DND-41 (cell line): Measurements from ENCODE around the gene TRIM2.
A peak's percentile ranks its signal among the peaks of the same experiment; 100 is the strongest.

Experiments
- ATAC-seq: fragments of 200-7000 bp; cut with Tn5 transposase; 3 replicates; pipeline ENCODE4 v1.9.1; 2021; ENCODE audit warnings: low read depth; ENCODE audit not compliant: insufficient read depth
- DNase-seq: peaks from one replicate; pipeline ENCODE4 v3.0.0-alpha.2; 2020
- H2AFZ ChIP-seq: 2 replicates; pipeline ENCODE4 v1.6.0; 2012; ENCODE audit warnings: low read depth, low read length
- H3K27ac ChIP-seq: 2 replicates; pipeline ENCODE4 v1.5.1; 2012; ENCODE audit warnings: low read length, inconsistent platforms
- H3K27me3 ChIP-seq: fragments of 200-600 bp; sonication (generic); 2 replicates; pipeline ENCODE4 v1.6.0; 2012; ENCODE audit warnings: low read length, mild to moderate bottlenecking, inconsistent platforms; ENCODE audit not compliant: insufficient read depth, poor library complexity
- H3K36me3 ChIP-seq: 2 replicates; pipeline ENCODE4 v1.5.1; 2012; ENCODE audit warnings: low read length, inconsistent platforms; ENCODE audit not compliant: insufficient read depth
- H3K4me1 ChIP-seq: 2 replicates; pipeline ENCODE4 v1.5.1; 2012; ENCODE audit warnings: mild to moderate bottlenecking, low read length; ENCODE audit not compliant: insufficient read depth
- H3K4me2 ChIP-seq: 2 replicates; pipeline ENCODE4 v1.6.0; 2012; ENCODE audit warnings: mild to moderate bottlenecking, moderate library complexity, low read length, inconsistent platforms; ENCODE audit not compliant: insufficient read depth
- H3K4me3 ChIP-seq, 2 experiments: fragments of 200-600 bp in 1 of 2; shearing (Covaris generic) in 1 of 2; 2 replicates each; pipeline ENCODE4 v1.5.1; 2012 to 2016; ENCODE audit warnings: inconsistent platforms in 2 of 2, low read length in 2 of 2, mild to moderate bottlenecking in 2 of 2, low read depth in 1 of 2, moderate library complexity in 1 of 2
- H3K79me2 ChIP-seq: 2 replicates; pipeline ENCODE4 v1.6.0; 2012; ENCODE audit warnings: low read length, inconsistent platforms; ENCODE audit not compliant: insufficient read depth
- H3K9ac ChIP-seq: 2 replicates; pipeline ENCODE4 v1.6.0; 2012; ENCODE audit warnings: low read depth, mild to moderate bottlenecking, inconsistent platforms, low read length, moderate library complexity
- H3K9me3 ChIP-seq: 2 replicates; pipeline ENCODE4 v1.5.1; 2012; ENCODE audit warnings: low read length, moderate library complexity, mild to moderate bottlenecking, inconsistent platforms; ENCODE audit not compliant: insufficient read depth, severe bottlenecking
- H4K20me1 ChIP-seq: 2 replicates; pipeline ENCODE4 v1.6.0; 2012; ENCODE audit warnings: low read length; ENCODE audit not compliant: insufficient read depth
- EZH2 ChIP-seq: IDR thresholded peaks from 3 replicates; pipeline ENCODE4 v1.6.1; 2012; ENCODE audit warnings: borderline replicate concordance, low read depth, mild to moderate bottlenecking, moderate library complexity, low read length, inconsistent platforms; ENCODE audit not compliant: severe bottlenecking
- TF ChIP-seq, protein P1 (sequence below): IDR thresholded peaks from 2 replicates; pipeline ENCODE4 v1.5.1; 2012; ENCODE audit warnings: borderline replicate concordance, low read length, moderate library complexity, mild to moderate bottlenecking; ENCODE audit not compliant: poor library complexity, severe bottlenecking; ENCODE audit errors: extremely low read depth

TRIM2 gene

DNA sequence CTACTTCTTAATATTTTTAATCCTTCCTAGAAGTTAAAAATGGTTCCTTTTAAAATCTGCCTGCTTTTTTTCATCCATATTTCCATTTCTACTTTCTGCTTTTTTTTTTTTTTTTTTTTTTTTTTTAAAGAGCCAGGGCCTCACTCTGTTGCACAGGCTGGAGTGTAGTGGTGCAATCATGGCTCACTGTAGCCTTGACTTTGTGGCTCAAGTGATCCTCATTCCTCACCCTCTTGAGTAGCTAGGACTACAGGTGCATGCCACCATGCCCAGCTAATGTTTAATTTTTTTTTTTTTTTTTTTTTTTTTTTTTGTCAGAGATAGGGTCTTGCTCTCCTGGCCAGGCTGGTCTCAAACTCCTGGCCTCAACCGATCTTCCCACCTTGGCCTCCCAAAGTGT is 179.9 kb downstream of the TRIM2 start:
- Histone ChIP-seq H3K9ac (no peak overlapping the region), H3K27me3 (no peaks in the 10 kb centered on the region), H3K36me3 (peaks cover 62% of the 10 kb centered on the region), H3K4me2 (no peak overlapping the region), H3K4me1 (peaks cover 12% of the 10 kb centered on the region; the same call in 1 of the 2 replicates), H3K27ac (no peak overlapping the region; the same call in 1 of the 2 replicates), H3K9me3 (no peaks in the 10 kb centered on the region), H3K4me3 (no peak overlapping the region), H4K20me1 (no peaks in the 10 kb centered on the region), H2AFZ (no peak overlapping the region), H3K79me2 (peaks cover 49% of the 10 kb centered on the region)
- TF ChIP-seq EZH2 = no peak
- TF ChIP-seq, protein P1, sequence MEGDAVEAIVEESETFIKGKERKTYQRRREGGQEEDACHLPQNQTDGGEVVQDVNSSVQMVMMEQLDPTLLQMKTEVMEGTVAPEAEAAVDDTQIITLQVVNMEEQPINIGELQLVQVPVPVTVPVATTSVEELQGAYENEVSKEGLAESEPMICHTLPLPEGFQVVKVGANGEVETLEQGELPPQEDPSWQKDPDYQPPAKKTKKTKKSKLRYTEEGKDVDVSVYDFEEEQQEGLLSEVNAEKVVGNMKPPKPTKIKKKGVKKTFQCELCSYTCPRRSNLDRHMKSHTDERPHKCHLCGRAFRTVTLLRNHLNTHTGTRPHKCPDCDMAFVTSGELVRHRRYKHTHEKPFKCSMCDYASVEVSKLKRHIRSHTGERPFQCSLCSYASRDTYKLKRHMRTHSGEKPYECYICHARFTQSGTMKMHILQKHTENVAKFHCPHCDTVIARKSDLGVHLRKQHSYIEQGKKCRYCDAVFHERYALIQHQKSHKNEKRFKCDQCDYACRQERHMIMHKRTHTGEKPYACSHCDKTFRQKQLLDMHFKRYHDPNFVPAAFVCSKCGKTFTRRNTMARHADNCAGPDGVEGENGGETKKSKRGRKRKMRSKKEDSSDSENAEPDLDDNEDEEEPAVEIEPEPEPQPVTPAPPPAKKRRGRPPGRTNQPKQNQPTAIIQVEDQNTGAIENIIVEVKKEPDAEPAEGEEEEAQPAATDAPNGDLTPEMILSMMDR = no peak
- 0 out of 3 replicates have a peak, but pooled peaks have one; percentile 29 for ATAC-seq
- DNase-seq = no peak

DNA sequence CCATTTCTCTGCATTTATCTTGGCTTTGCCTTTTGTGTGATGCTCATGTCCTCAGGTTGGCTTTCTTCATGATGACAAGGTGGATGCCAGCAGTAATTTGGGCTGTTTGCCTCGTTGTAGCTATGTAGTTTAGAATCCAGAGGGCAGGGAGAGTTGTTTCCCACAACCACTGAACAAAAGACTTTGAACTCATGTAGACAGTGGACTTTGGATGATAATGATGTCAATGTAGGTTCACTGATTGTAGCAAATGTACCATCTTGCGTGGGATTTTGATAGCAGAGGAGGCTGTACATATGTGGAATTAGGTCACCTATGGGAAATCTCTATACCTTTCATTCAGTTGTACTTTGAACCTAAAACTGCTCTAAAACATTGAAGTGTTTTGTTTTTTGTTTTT is 181.5 kb downstream of the TRIM2 start:
- Histone ChIP-seq H2AFZ (no peak overlapping the region), H3K4me3 (no peak overlapping the region), H3K4me1 (peaks cover 12% of the 10 kb centered on the region; the same call in 1 of the 2 replicates), H4K20me1 (no peaks in the 10 kb centered on the region), H3K4me2 (no peak overlapping the region), H3K9ac (no peak overlapping the region), H3K36me3 (peaks cover 58% of the 10 kb centered on the region), H3K27ac (no peak overlapping the region), H3K9me3 (no peaks in the 10 kb centered on the region), H3K27me3 (no peaks in the 10 kb centered on the region), H3K79me2 (peaks cover 54% of the 10 kb centered on the region)
- TF ChIP-seq, protein P1 = no peak
- TF ChIP-seq EZH2 = no peak
- DNase-seq (no peak), ATAC-seq (no peak)

DNA sequence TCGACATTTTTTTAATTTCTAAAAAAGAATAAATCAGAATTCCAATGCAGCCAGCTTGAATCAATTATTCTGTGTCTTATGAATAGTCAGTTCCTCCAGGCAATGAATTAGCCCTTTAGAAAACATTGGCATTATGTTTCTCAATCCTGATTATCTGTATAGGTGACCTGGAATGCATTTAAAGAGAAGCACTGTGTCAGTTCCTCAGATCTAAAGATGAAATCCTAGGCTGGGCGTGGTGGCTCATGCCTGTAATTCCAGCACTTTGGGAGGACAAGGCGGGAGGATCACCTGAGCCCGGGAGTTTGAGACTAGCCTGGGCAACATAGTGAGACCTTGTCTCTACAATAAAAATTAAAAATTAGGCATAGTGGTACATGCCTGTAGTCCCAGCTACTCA is 183.7 kb downstream of the TRIM2 start:
- Histone ChIP-seq H4K20me1 (no peaks in the 10 kb centered on the region), H3K27ac (no peak overlapping the region; the same call in 1 of the 2 replicates), H3K4me1 (peaks cover 9% of the 10 kb centered on the region; the same call in 1 of the 2 replicates), H3K27me3 (no peaks in the 10 kb centered on the region), H3K4me2 (no peak overlapping the region), H2AFZ (no peak overlapping the region), H3K36me3 (peaks cover 64% of the 10 kb centered on the region), H3K79me2 (peaks cover 58% of the 10 kb centered on the region), H3K9me3 (no peaks in the 10 kb centered on the region), H3K4me3 (no peak overlapping the region), H3K9ac (no peak overlapping the region)
- ATAC-seq (no peak), DNase-seq (no peak)
- no peak for TF ChIP-seq EZH2
- TF ChIP-seq, protein P1 = no peak
